HG02571 (cell line): ENCODE measurements around the gene TMEM52.
"Not testable (repeated sequence)": the region's sequence is repeated elsewhere in the genome, so short reads cannot be mapped to it uniquely, and the experiment has no call there.

ENCODE experiments used
- ATAC-seq: cut with Tn5 transposase; IDR thresholded peaks from one replicate; pipeline ENCODE4 v1.9.1; 2021; ENCODE audit warnings: mild to moderate bottlenecking, moderate library complexity; ENCODE audit not compliant: unreplicated experiment

TMEM52 gene

DNA sequence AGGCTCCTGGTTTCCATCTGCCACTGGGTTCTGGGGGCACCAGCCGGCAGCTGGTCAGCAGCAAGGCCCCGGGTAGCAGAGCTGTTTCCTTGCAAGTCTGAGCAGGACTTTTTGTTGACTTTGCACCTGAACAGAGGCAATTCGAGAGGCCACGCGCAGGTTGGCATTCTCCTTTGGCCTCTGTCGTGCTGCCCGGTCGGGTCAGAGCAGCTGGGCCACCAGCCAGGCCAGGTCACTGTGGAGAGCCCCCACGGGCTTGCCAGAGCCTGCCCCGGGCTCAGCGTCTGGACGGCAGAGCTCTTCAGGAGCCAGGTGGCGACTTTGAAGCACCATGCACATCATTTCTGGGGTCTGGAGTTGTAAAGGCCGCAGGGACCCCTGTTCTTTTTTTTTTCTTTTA is 28.4 kb upstream of the TMEM52 start:
- no peak for ATAC-seq

DNA sequence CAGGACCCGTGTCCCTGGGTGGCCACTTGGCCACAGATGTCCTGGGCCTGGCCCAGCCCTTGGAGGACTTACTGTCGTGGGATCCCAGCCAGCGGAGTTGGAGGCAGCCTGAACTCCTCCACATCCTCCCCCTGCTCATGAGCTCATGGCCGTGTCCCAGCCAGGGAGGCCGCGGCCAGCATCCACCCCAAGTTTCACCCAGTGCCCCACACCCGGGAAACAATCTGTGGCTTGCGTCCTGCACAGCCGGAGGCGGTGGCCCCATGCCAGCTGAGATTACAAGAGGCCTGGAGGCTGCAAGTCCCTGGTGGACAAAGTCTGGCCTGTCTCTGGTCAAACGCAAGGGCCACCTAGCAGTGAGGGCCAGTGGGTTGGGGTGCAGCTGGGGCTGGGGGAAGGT is 27.5 kb upstream of the TMEM52 start:
- ATAC-seq = no peak

DNA sequence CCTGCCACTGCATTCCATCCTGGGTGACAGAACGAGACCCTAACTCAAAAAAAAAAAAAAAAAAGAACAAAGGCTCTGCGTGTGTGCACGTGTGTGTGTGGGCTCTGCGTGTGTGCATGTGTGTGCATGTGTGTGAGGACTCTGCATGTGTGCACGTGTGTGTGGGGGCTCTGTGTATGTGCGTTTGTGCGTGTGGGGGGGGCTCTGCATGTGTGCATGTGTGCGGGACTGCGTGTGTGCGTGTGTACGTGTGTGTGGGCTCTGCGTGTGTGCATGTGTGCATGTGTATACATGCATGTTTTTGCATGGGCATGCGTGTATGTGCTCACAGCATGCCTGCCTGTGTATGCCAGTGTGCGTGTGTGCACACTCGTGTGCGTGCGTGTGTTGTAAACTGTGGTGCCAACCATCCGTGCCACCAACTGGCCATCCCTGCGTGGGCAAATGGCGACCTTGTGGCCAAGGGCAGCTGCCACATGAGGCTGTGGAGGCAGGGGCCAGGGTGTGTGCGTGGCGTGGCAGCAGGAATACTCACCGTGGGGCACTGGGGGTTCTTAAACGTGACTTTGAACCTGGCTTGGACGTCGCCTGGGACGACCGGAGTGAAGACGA is 26.8 kb upstream of the TMEM52 start:
- ATAC-seq = no peak

DNA sequence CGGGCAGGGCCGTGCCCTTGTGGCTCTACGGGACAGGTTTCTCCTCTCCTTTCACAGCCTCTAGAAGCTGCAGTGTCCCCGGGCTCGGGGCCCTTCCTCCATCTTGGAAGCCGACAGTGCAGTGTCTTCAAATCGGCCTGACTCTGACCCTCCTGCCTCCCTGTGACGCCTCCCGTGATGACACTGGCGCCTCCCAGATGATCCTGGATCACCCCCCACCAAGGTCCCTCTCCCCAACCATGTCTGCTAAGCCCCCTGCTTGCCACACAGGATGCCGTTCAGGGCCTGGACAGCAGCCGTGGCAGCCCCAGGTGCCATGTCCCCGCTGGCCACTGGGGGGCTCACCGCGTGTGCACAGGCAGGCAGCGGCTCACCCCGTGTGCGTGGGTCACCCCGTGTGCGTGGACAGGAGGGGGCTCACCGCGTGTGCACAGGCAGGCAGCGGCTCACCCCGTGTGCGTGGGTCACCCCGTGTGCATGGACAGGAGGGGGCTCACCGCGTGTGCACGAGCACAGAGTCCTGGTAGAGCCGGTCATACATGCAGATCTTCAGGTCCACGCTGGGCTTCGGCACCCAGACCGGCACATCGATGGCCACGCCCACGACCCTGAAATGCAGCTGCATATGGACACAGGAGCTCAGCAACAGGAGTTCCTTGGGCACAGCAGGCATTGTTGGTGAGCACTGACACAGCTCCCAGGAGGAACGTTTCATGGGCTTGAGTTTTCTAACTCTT is 24.9 kb upstream of the TMEM52 start:
- ATAC-seq = no peak

DNA sequence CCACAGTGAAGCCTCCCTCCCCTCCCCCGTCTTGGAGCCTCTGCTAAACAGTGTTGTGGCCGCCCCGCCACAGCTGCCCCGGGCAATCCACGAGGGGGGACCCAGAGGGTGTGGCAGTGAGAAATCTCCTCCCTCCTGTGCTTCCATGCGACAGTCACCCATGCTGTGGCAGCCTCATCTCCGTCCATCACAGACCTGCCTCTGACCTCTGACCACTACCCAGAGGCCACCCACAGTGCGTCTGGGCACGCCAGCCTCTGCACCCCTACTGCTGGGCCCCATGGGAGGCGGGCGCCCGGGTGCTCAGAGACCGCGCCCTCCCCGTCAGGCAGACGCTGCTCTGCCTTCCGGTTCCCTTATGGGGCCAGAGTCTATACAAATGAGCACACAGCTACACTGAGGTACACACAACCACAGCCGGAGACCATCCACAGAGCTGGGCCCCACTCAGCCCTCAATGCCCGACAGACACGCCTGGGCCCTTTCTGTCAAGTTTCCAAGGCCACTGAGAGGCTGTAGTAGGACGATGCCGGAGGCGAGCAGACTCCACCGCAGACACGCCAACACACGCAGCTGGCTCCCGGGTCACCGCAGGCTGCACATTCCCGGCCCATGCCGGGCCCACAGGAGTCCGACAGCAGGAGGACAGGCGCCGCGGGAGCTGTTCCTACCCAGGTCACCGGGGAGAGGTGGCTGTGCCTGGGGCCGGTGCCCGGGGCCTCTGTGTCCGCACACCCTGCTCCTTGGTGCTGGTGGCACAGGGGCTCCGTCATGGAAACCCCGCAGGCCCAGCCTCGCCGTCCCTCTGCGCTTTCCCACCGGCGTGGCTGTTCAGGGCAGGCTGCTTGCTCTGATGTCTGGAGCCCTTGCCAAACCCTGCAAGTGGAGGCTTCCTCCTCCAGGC is 23.9 kb upstream of the TMEM52 start:
- ATAC-seq = no peak

DNA sequence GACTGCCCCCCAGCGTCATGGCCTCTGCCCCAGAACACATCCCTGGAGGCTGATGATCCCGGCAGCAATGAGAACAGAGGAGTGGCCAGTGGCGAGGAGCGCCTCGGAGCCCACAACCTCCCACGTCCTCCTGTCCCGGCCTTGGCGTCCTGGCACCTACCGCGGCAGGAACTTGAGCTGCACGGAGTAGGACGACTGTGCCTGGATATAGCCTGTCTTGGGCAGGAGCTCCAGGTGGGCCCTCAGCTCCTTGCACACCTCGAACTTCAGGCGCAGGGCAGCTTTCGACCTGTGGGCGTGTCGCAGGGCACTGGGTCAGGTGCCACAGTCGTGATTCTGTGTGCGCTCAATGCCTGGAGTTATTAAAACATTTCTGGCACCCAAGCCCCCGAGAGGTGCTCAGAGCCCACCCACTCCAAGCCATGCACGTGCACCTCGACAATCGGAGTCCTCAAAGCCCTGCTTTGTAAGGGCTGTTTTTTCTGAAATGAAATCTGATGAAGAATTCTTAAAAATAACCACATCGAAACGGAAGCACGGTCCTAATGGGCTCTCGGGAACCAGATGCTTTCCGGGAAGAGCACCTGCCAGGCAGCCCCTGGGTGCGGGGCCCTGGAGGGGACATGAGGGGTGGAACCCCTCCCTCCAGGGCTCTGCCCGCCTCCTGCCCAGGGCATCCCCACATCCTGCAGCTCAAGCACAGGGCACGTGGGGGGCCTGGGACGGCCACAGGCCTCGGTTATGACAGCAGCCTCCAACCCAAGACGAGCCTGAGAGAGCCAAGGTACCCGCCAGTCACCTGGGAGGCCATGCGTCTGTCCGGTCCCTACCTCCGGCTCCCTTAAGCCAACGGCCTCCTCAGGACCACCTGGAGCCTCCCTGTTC is 23.0 kb upstream of the TMEM52 start:
- ATAC-seq = no peak

DNA sequence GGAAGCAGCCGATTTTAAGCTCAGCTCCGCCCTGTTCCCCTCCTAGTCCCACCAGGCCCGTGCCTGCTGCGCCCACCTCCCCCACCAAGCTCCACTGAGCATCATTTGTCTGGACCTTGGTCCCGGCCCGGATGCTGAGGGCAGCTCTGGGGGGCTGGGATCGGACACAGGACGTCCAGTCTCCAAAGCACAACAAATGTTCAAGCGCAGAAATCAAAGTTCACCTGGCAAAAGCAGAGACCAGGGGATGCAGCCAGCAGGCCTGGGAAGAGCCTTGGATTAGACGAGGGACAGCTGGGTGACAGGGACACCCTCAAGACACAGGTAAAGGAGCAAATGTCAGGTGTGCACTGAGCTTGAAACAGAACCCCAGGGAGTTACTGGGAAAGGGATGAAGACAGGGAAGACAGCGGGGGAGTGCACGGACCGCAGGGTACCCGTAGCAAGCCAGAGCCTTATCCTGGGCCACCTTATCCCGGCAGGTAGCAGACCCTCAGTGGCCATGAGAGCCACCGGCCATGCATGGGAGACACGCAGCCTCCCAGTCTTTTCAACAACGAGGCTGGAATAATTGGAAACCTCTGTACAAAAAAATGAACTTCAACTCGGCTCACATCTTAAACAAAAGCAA is 22.2 kb upstream of the TMEM52 start:
- no peak for ATAC-seq

DNA sequence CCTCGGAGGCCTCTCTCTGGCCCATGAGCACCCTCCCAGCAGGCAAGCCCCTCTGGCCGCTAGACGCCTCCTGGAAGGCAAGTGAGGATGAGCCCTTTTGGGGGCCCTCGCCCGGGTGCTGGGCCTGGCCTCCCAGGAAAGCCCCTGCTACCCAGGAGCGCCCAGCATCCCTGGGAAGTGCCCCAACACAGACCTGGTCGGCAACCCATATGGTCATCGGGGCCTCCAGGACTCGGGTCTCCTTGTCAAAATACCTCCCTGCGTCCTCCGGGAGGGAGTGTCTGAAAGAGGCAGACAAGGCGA is 21.0 kb upstream of the TMEM52 start:
- ATAC-seq = no peak

DNA sequence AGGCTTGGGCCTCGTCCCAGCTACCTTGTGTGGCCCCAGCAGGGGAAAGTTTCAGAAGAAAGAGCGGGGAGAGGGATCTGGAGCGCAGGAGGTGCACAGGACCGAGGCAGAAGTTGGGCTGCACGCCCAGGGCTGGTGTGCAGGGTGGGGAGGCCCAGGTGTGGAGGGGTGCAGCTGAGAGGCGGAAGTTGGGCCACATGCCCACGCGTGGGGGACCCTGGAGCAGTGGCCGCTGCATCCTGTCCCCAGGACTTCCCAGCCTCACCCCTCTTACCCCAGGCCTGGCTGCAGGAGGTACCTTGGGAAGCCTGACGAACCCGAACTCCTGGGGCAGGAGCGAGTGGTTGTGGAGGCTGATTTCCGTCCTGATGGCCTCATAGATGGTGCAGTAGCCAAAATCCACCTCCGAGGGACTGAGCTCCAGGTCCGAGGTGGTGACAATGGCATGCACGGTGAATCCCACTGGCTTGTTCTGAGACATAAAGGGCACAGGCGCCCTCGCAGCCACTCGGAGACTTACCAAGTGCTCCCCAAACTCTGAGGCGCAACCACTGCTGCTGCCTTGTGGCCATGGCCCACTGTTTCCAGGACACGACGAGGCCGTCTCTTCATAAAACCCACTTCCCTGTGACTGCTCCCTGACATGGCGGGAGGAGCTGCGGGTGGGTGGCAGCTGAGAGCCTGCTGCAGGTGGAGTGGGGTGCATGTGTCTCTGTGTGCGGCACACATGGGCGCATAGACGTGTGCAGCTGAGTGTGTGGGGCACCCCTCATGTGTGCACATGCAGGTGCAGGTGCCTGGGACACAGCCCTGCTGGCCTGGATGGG is 20.4 kb upstream of the TMEM52 start:
- ATAC-seq = no peak

DNA sequence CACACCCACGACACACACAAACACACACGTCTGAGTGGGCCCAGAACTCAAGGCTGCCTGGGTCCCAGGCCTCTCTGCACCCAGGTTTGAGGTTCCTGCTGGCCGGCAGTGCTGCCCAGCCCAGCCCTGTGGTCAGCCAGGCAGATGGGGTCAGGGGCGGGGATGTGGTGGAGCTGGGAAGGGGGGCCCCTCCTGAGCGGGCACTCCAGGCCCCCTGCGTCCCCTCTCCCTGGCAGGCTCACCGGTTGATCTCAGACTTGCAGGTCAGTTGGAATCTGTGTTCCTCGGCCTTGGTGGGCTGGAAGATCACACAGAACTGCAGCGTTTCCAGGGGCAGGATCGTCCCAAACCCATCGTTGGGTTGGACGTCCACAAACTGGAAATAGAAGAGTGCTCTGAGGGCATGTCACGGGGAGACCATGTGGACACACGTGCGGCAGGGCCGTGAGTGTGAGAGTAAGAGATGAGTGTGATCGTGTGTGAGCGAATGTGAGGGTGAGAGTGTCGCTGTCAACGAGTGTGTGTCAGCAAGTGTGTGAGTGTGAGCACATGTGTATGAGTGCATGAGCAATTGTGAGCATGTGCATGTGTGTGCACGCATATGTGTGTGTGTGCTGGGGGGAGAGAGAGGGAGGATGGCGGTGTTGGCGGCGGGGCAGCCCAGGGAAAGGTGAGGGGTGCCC is 19.7 kb upstream of the TMEM52 start:
- ATAC-seq = no peak

DNA sequence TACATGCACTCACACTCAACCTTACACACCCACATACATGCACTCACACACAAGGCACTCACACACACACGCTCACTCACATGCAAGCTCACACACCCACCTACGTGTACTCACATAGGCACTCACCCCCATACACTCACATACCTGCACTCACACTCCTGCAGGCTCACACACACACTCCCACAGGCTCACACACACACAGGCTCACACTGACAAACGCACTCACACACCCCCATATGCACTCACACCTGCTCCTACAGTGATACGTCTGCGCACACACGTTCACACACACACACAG is 19.1 kb upstream of the TMEM52 start:
- no peak for ATAC-seq

DNA sequence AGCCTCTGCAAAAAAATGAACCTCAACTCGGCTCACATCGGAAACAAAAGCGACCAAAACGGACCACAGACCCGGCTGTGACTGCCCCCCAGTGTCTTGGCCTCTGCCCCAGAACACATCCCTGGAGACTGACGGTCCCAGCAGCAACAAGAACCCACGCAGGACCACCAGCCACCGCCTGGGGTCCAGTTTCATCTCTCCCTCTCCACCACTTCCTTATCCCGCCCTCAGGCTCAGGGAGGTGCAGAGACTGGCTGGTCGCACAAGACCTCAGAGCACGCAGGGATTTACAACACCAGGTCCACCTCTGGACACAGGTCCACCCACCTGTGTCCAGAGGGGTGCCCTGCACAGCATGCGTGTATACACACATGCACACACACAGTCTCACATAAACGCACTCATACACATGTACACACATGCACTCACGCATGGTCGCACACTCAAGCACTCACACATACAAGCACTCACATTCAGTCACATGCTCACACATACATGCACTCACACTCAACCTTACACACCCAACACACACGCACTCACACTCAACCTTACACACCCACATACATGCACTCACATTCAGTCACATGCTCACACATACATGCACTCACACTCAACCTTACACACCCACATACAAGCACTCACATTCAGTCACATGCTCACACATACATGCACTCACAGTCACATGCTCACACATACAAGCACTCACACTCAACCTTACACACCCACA is 18.6 kb upstream of the TMEM52 start:
- ATAC-seq = no peak

DNA sequence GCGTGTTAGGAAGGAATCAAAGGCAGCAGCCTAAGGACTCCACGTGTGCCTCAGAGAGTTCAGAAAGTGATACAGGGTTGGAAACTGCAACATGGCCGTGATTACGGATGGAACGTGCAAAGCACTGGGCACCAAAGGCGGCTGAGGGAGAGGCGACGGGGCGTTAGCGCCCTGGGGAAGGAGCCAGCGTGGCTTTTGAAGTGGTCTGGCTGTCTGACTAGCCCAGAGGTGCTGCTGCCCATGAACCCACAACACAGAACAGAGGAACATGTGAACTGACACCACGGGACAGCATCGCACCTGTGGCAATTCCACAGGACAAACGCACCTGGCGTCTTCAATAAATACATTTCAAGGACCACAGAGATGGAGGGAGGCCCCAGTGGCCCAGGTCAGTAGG is 18.0 kb upstream of the TMEM52 start:
- ATAC-seq = no peak

DNA sequence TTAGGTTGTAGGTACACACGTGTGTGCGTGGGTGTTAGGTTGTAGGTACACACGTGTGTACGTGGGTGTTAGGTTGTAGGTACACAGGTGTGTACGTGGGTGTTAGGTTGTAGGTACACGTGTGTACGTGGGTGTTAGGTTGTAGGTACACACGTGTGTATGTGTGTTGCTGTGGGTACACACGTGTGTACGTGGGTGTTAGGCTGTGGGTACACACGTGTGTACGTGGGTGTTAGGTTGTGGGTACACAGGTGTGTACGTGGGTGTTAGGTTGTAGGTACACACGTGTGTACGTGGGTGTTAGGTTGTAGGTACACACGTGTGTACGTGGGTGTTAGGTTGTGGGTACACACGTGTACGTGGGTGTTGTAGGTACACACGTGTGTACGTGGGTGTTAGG is 15.8 kb upstream of the TMEM52 start:
- not testable (repeated sequence) for ATAC-seq

DNA sequence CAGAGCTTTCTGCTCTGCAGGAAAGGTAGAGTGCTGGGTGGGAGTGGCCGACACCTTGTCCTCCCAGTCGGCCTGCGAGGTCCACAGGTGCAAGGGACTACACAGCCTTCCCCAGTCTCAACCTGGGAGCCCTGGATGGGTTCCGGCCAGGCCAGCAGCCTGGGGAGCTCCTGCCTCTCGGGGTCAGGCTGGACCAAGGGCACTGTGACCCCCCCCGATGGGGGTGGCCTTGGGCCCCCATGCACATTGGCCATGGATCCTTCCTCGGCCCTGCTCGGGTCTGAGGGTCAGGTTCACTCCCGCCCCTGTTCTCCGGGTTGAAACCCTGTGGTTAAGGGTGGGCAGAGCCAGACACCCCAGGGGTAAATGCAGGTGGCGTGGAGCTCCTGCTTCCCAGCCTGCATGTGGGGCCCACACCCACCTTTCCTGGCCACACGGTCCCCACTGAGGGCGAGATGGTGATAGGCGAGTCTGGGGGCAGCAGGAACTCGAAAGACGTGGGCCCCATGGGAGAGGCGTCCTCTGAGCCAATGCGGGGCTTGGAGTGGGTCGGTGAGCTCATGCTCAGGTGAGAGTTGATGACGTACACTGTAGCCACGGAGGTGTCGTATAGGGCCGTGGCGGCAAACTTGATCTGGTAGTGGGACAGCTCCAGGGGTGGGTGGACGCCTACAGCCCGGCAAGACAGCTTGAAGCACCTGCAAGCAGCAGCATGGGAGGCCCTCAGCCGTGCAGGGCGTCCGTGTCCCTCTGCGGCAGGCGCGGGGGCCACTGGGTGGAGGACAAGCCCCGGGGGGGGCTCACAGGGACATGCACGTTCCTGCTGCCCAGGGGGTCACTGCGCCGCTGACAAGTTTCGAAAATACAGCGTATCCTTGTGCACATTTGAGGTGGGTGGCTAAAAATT is 10.8 kb upstream of the TMEM52 start:
- ATAC-seq = no peak

DNA sequence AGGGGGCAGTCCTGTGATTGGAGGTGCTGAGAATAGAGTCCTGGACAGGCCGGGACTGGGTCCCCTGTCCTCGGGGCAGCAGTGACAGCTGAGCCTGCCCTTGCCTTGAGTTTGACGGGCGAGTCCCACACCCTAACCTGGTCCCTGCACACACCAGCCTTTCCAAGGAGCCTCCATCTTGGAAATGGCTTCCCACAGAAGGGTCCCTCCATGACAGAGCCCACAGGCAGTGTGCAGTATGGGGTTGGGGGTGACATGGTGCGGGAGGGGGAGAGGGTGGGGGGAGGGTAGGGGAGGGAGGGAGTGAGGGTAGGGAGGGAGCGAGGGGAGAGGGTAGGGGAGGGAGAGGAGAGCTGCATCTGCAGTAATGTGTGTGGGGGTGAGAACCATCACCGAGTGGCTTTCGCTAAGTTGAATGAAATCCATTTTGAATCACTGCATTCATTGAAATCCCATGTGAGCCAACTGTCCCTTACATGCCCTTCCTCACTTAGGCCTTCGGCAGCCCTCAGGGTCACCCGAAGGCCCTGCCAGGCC is 10.1 kb upstream of the TMEM52 start:
- no peak for ATAC-seq
